Measurements from ENCODE around the gene TBC1D7. TPM values are rescaled to one million over a fixed set of nuclear protein-coding genes. Genes with fewer than 3 reads are reported as not detected.

Gene TBC1D7
- polyA plus RNA-seq, 1 donor from 2014 or later = 67.9 TPM

- H2AFZ ChIP-seq (ENCODE audit: low read depth, low read length) = no peak overlapping the region
- H3K27ac ChIP-seq (ENCODE audit: low read length) = no peak overlapping the region
- H3K4me2 ChIP-seq (ENCODE audit: low read length) = no peak overlapping the region
- H3K27me3 ChIP-seq (ENCODE audit: insufficient read depth, low read depth, low read length) = no peaks in the 10 kb centered on the region
- no peaks in the 10 kb centered on the region for H3K9me3 ChIP-seq (ENCODE audit: low read length)
- no peaks in the 10 kb centered on the region for H3K9me2 ChIP-seq (ENCODE audit: insufficient read depth, low read length)
- TF ChIP-seq REST (IDR thresholded peaks at IDR 0.05; ENCODE audit: borderline replicate concordance) (no peak), EP300 (conservative IDR thresholded peaks at IDR 0.05; ENCODE audit: poor library complexity, severe bottlenecking) (no peak), EZH2 (IDR thresholded peaks at IDR 0.05; ENCODE audit: borderline replicate concordance, insufficient read depth, low read length, poor library complexity, severe bottlenecking) (no peak), SMC3 (conservative IDR thresholded peaks at IDR 0.05; ENCODE audit: poor library complexity) (no peak), CTCF (IDR thresholded peaks at IDR 0.05; ENCODE audit: poor library complexity, severe bottlenecking) (no peak), TAF1 (IDR thresholded peaks at IDR 0.05; ENCODE audit: low read depth) (no peak), MXI1 (conservative IDR thresholded peaks at IDR 0.05; ENCODE audit: poor library complexity, severe bottlenecking) (no peak), RAD21 (conservative IDR thresholded peaks at IDR 0.05) (no peak), POLR2AphosphoS5 (IDR thresholded peaks at IDR 0.05) (no peak)
- H3K4me3 ChIP-seq (ENCODE audit: low read length) = no peak overlapping the region
- H3K79me2 ChIP-seq (replicated peaks; ENCODE audit: insufficient read depth, low read length) = no peaks in the 10 kb centered on the region
- no peaks in the 10 kb centered on the region for H3F3A ChIP-seq (ENCODE audit: insufficient read depth, low read length, poor library complexity, severe bottlenecking)
- no peaks in the 10 kb centered on the region for H3K36me3 ChIP-seq (ENCODE audit: insufficient read depth, low read length)
- H3K9ac ChIP-seq (ENCODE audit: low read length) = no peak overlapping the region
- no peaks in the 10 kb centered on the region for H4K20me1 ChIP-seq (ENCODE audit: insufficient read depth)
Measured at GRCh38 chr6:13355043-13355945, 27.0 kb upstream of the TBC1D7 start.

- Histone ChIP-seq H3K4me3 (ENCODE audit: low read length) (no peak overlapping the region), H3K27ac (ENCODE audit: low read length) (no peak overlapping the region), H2AFZ (ENCODE audit: low read depth, low read length) (no peak overlapping the region), H3K9ac (ENCODE audit: low read length) (no peak overlapping the region), H3K9me3 (ENCODE audit: low read length) (no peaks in the 10 kb centered on the region), H4K20me1 (ENCODE audit: insufficient read depth) (no peaks in the 10 kb centered on the region), H3K27me3 (ENCODE audit: insufficient read depth, low read depth, low read length) (no peaks in the 10 kb centered on the region), H3K9me2 (ENCODE audit: insufficient read depth, low read length) (no peaks in the 10 kb centered on the region), H3K79me2 (replicated peaks; ENCODE audit: insufficient read depth, low read length) (no peaks in the 10 kb centered on the region), H3K4me2 (ENCODE audit: low read length) (no peak overlapping the region), H3F3A (ENCODE audit: insufficient read depth, low read length, poor library complexity, severe bottlenecking) (no peaks in the 10 kb centered on the region), H3K36me3 (ENCODE audit: insufficient read depth, low read length) (no peaks in the 10 kb centered on the region)
- no peak for TF ChIP-seq EZH2 (IDR thresholded peaks at IDR 0.05; ENCODE audit: borderline replicate concordance, insufficient read depth, low read length, poor library complexity, severe bottlenecking)
- no peak for TF ChIP-seq TAF1 (IDR thresholded peaks at IDR 0.05; ENCODE audit: low read depth)
- TF ChIP-seq SMC3 (conservative IDR thresholded peaks at IDR 0.05; ENCODE audit: poor library complexity) = no peak
- TF ChIP-seq CTCF (IDR thresholded peaks at IDR 0.05; ENCODE audit: poor library complexity, severe bottlenecking) = no peak
- TF ChIP-seq REST (IDR thresholded peaks at IDR 0.05; ENCODE audit: borderline replicate concordance) = no peak
- TF ChIP-seq EP300 (conservative IDR thresholded peaks at IDR 0.05; ENCODE audit: poor library complexity, severe bottlenecking) = no peak
Measured at GRCh38 chr6:13354331-13355042, 26.1 kb upstream of the TBC1D7 start.
